ENCODE measurements around the gene ARHGEF11. TPM values are rescaled to one million over a fixed set of nuclear protein-coding genes. Genes with fewer than 3 reads are reported as not detected.

The ARHGEF11 gene
- total and polyA plus RNA-seq, 2 experiments from 2014 or later, result 25.0 to 26.9 TPM

DNA sequence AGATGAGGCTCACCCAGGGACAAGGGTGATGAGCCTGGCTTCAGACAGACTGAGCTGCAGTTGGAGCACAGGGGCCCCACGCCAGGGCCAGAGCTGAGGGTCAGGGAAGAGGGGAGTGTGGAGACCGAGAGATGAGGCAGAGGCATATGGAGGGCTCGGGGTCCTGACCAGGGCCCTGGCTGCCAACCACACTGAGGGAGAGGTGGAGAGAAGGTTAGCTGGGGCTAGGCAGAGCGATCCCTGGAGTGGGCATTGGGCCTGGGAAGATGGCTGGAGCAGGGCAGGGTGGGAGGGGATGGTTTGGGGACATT lies 144.0 kb downstream of the ARHGEF11 start:
- 91% methylated on average over 4 of the region's 4 CpGs for WGBS (ENCODE audit: low lambda C conversion rate, missing lambda C conversion rate)
- no peaks in the 10 kb centered on the region for H4K20me1 ChIP-seq (ENCODE audit: insufficient read depth, poor library complexity, severe bottlenecking)
- no peaks in the 10 kb centered on the region for H3K4me1 ChIP-seq (ENCODE audit: insufficient read depth)
- no peaks in the 10 kb centered on the region for H3K79me2 ChIP-seq
- H3K4me2 ChIP-seq, result no peak overlapping the region
- TF ChIP-seq EZH2 (IDR thresholded peaks at IDR 0.05; ENCODE audit: borderline replicate concordance), result no peak
- TF ChIP-seq, protein P1, sequence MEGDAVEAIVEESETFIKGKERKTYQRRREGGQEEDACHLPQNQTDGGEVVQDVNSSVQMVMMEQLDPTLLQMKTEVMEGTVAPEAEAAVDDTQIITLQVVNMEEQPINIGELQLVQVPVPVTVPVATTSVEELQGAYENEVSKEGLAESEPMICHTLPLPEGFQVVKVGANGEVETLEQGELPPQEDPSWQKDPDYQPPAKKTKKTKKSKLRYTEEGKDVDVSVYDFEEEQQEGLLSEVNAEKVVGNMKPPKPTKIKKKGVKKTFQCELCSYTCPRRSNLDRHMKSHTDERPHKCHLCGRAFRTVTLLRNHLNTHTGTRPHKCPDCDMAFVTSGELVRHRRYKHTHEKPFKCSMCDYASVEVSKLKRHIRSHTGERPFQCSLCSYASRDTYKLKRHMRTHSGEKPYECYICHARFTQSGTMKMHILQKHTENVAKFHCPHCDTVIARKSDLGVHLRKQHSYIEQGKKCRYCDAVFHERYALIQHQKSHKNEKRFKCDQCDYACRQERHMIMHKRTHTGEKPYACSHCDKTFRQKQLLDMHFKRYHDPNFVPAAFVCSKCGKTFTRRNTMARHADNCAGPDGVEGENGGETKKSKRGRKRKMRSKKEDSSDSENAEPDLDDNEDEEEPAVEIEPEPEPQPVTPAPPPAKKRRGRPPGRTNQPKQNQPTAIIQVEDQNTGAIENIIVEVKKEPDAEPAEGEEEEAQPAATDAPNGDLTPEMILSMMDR (IDR thresholded peaks at IDR 0.05; ENCODE audit: poor library complexity), result no peak
- no peak for TF ChIP-seq EZH2phosphoT487 (IDR thresholded peaks at IDR 0.05; ENCODE audit: low read depth, severe bottlenecking, unreplicated experiment)
- H3K9me3 ChIP-seq (ENCODE audit: low read depth), result no peaks in the 10 kb centered on the region
- H3K27ac ChIP-seq, result no peak overlapping the region
- no peak for DNase-seq (ENCODE audit: low spot score)
- H3K27me3 ChIP-seq, result peaks cover 5% of the 10 kb centered on the region
- H3K9me2 ChIP-seq (replicated peaks; ENCODE audit: insufficient read depth), result no peaks in the 10 kb centered on the region
- no peak overlapping the region for H3K4me3 ChIP-seq
- H3K36me3 ChIP-seq (replicated peaks; ENCODE audit: insufficient read depth, low read depth), result no peaks in the 10 kb centered on the region
- no peak overlapping the region for H2AFZ ChIP-seq

DNA sequence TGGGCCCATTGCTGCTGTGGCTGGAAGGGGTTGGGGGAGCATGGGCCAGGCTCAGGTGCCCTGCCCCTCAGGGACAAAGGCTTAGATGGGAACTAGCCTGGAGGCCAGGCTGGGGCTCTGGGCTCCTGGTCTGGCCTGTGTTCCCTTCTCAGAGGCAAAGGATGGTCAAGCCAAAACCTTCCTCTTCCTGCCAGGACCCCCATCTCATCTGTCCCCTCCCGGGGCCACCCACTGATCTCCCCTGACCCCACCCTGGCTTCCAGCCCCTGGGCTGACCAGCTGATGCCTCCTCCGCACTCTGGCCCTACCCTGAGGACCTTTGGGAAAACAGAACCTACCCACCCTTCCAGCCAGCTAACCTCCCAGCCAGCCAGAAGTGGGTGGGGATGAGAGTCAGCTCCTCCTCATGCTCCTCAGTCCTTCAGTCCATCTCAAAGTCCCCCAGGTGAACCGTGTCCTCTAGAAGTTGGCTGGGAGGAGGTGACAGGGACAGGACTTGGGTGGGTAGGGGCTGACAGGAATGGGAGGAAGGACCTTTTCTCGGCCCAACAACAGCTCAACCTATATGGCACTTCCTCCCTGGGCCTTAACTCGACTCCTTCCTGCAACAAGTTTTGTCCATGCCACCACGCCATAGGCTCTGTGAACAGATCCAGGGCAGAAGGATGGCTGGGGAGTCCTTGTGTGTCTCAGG lies 144.5 kb downstream of the ARHGEF11 start:
- H3K4me3 ChIP-seq, result no peak overlapping the region
- H3K27me3 ChIP-seq, result peaks cover 5% of the 10 kb centered on the region
- no peak for TF ChIP-seq EZH2phosphoT487 (IDR thresholded peaks at IDR 0.05; ENCODE audit: low read depth, severe bottlenecking, unreplicated experiment)
- TF ChIP-seq, protein P1 (IDR thresholded peaks at IDR 0.05; ENCODE audit: poor library complexity), result no peak
- no peak for TF ChIP-seq EZH2 (IDR thresholded peaks at IDR 0.05; ENCODE audit: borderline replicate concordance)
- H3K79me2 ChIP-seq, result no peaks in the 10 kb centered on the region
- H2AFZ ChIP-seq, result no peak overlapping the region
- no peak overlapping the region for H3K27ac ChIP-seq
- no peaks in the 10 kb centered on the region for H3K9me2 ChIP-seq (replicated peaks; ENCODE audit: insufficient read depth)
- 89% methylated on average over 6 of the region's 6 CpGs for WGBS (ENCODE audit: low lambda C conversion rate, missing lambda C conversion rate)
- no peak overlapping the region for H3K4me2 ChIP-seq
- H3K36me3 ChIP-seq (replicated peaks; ENCODE audit: insufficient read depth, low read depth), result no peaks in the 10 kb centered on the region
- no peaks in the 10 kb centered on the region for H3K9me3 ChIP-seq (ENCODE audit: low read depth)
- H3K4me1 ChIP-seq (ENCODE audit: insufficient read depth), result no peaks in the 10 kb centered on the region
- no peaks in the 10 kb centered on the region for H4K20me1 ChIP-seq (ENCODE audit: insufficient read depth, poor library complexity, severe bottlenecking)
- DNase-seq (ENCODE audit: low spot score), result no peak

DNA sequence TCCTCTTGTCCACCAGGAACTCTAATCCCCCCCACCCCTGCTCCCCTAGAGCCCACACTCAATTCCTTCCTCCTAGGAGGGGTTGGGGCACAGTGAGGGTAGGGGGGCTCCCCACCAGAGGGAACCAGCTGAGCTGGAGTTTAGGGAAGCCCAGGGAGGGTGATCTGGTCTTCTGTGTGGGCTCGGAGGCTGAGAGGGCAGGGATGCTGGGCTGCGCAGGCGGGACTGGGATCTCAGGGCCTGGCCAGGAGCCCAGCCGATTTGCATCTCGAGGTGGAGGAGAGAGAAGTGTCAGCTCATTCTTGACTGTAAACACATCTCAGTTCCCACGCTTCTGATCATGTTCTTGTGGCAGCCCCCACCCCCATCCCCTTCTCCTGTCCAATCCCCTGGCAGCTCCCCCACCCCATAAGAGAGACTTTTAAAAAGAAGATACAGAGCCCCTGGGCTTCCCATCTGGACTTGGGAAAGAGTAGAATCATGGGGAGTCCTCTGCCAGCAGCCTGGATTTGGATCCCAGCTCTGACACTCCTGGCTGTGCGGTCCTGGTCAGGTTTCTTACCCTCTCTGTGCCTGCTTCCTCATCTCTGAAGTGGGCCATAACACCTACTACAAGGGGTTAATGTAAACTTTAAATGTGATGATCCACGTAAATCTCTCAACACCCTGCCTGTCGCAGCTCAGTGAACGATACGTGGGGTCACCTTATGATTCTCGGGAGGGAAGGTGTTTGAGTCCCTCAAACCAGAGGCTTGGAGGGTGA lies 145.4 kb downstream of the ARHGEF11 start:
- no peaks in the 10 kb centered on the region for H3K79me2 ChIP-seq
- H3K9me3 ChIP-seq (ENCODE audit: low read depth), result no peaks in the 10 kb centered on the region
- WGBS (ENCODE audit: low lambda C conversion rate, missing lambda C conversion rate), result 54% methylated on average over 11 of the region's 12 CpGs
- H3K27me3 ChIP-seq, result peaks cover 5% of the 10 kb centered on the region
- TF ChIP-seq EZH2 (IDR thresholded peaks at IDR 0.05; ENCODE audit: borderline replicate concordance) (no peak), EZH2phosphoT487 (IDR thresholded peaks at IDR 0.05; ENCODE audit: low read depth, severe bottlenecking, unreplicated experiment) (no peak)
- TF ChIP-seq, protein P1 (IDR thresholded peaks at IDR 0.05; ENCODE audit: poor library complexity), result no peak
- no peaks in the 10 kb centered on the region for H3K4me1 ChIP-seq (ENCODE audit: insufficient read depth)
- no peak overlapping the region for H3K4me2 ChIP-seq
- no peak overlapping the region for H3K27ac ChIP-seq
- DNase-seq (ENCODE audit: low spot score), result no peak
- no peak overlapping the region for H3K4me3 ChIP-seq
- no peaks in the 10 kb centered on the region for H4K20me1 ChIP-seq (ENCODE audit: insufficient read depth, poor library complexity, severe bottlenecking)
- no peaks in the 10 kb centered on the region for H3K36me3 ChIP-seq (replicated peaks; ENCODE audit: insufficient read depth, low read depth)
- no peaks in the 10 kb centered on the region for H3K9me2 ChIP-seq (replicated peaks; ENCODE audit: insufficient read depth)
- no peak overlapping the region for H2AFZ ChIP-seq

All from hepatocyte (in vitro differentiated cells).